Transverse colon (tissue), 3 donors: ENCODE data around the gene ISX.

Experiments used
- CTCF ChIP-seq, 5 experiments: fragments of 200-600 bp in 3 of 5; fragments of 450-650 bp in 2 of 5; sonication (generic) in 3 of 5; IDR thresholded peaks; 1 replicate in 2 of 5; 2 replicates in 3 of 5; pipeline ENCODE4 v1.5.1; 2016 to 2017; ENCODE audit warnings: antibody characterized with exemption in 5 of 5, inconsistent platforms in 3 of 5, mild to moderate bottlenecking in 2 of 5, moderate library complexity in 1 of 5
- EP300 ChIP-seq: sonication (generic); formaldehyde crosslinking; IDR thresholded peaks from one replicate; pipeline ENCODE4 v1.6.1; 2017; ENCODE audit warnings: antibody characterized with exemption, low read depth

- no peak for TF ChIP-seq CTCF (IDR thresholded peaks at IDR 0.05)
- no peak for TF ChIP-seq EP300
These were observed 65.6 kb downstream of the ISX start for GRCh38 chr22:35131525-35132000.
